H1 (cell line): ENCODE data around the gene KCNQ1OT1.

Experiments used
- CBX5 ChIP-seq: fragments of 300-800, 300-1000 bp; sonication (generic); IDR thresholded peaks from 2 replicates; pipeline ENCODE4 v1.7.1; 2016; ENCODE audit warnings: antibody characterized with exemption, low read length, low read depth
- CTCF ChIP-seq, 3 experiments: IDR thresholded peaks; 1 replicate in 2 of 3; 2 replicates in 1 of 3; pipeline versions ENCODE4 v1.5.1 to v1.6.1; 2011; ENCODE audit warnings: low read length in 3 of 3, mild to moderate bottlenecking in 3 of 3, inconsistent platforms in 2 of 3, low read depth in 1 of 3, moderate library complexity in 1 of 3; ENCODE audit not compliant: insufficient read depth in 1 of 3; ENCODE audit errors: control extremely low read depth in 1 of 3
- KDM1A ChIP-seq: fragments of 200-600, 300-600 bp; sonication (generic); IDR thresholded peaks from 2 replicates; pipeline ENCODE4 v1.7.1; 2016; ENCODE audit warnings: mild to moderate bottlenecking, low read length, borderline replicate concordance
- POLR2A ChIP-seq, 2 experiments: IDR thresholded peaks; 1 replicate in 1 of 2; 2 replicates in 1 of 2; pipeline ENCODE4 v1.6.1; 2011; ENCODE audit warnings: low read depth in 2 of 2, low read length in 2 of 2, mild to moderate bottlenecking in 2 of 2; ENCODE audit errors: control extremely low read depth in 1 of 2
- RFX5 ChIP-seq: IDR thresholded peaks from 2 replicates; pipeline ENCODE4 v1.6.1; 2011; ENCODE audit warnings: low read depth, low read length, improper control_type of control experiment, borderline replicate concordance
- SIX5 ChIP-seq: IDR thresholded peaks from 2 replicates; pipeline ENCODE4 v1.6.1; 2011; ENCODE audit warnings: mild to moderate bottlenecking, low read depth, low read length
- SP2 ChIP-seq: IDR thresholded peaks from 2 replicates; pipeline ENCODE4 v1.6.1; 2012; ENCODE audit warnings: mild to moderate bottlenecking, low read length, inconsistent platforms
- TAF1 ChIP-seq: IDR thresholded peaks from 2 replicates; pipeline ENCODE4 v1.6.1; 2011; ENCODE audit warnings: mild to moderate bottlenecking, low read depth, low read length
- TCF12 ChIP-seq: IDR thresholded peaks from 2 replicates; pipeline ENCODE4 v1.6.1; 2011; ENCODE audit warnings: low read depth, mild to moderate bottlenecking, low read length

DNA sequence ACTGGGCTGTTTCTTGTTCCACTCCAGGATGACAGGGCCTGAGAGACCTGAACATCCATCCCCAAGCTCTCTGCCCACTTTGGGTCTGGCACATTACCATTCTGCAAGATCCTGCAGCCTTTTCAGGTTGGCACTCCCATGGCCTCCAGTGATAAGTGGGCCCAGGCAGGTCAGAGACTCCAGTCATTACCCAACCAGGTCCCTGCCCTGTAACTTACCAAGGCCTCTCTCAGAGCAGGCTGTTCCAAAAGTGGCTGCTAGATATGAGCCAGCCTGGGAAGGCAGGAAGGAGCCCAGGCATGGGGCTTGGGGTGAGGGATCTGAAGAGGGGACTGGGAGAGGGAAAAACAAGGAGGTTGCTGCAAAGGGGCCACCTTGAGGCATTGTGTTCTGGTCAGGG, 35.9 kb downstream of the KCNQ1OT1 start:
- no peak for TF ChIP-seq KDM1A
- TF ChIP-seq CTCF (IDR thresholded peaks at IDR 0.05; ENCODE audit: control extremely low read depth in 1 of 3, insufficient read depth in 1 of 3, low read depth in 1 of 3, low read length in 3 of 3), result no peak
- TF ChIP-seq SP2, result no peak
- no peak for TF ChIP-seq POLR2A (IDR thresholded peaks at IDR 0.05; ENCODE audit: control extremely low read depth in 1 of 2, low read depth in 2 of 2, low read length in 2 of 2)
- no peak for TF ChIP-seq TCF12
- TF ChIP-seq CBX5, result no peak
- no peak for TF ChIP-seq SIX5
- TF ChIP-seq RFX5, result no peak
- no peak for TF ChIP-seq TAF1
